DOHH2 (cell line): Measurements from ENCODE around the gene EXOC6B.

Experiments used
- H3F3A ChIP-seq: fragments of 200-600 bp; sonication (generic), shearing (Covaris generic); 2 replicates; pipeline ENCODE4 v1.6.0; 2016; ENCODE audit warnings: antibody characterized with exemption, mild to moderate bottlenecking; ENCODE audit not compliant: control insufficient read depth, insufficient read depth
- H3K27ac ChIP-seq: fragments of 200-600 bp; sonication (generic); 2 replicates; pipeline ENCODE4 v1.5.1; 2014; ENCODE audit warnings: low read depth, mild to moderate bottlenecking, low read length, moderate library complexity
- H3K27me3 ChIP-seq: fragments of 200-600 bp; sonication (generic); 2 replicates; pipeline ENCODE4 v1.6.1; 2014; ENCODE audit warnings: mild to moderate bottlenecking, low read length, mixed read lengths; ENCODE audit not compliant: control insufficient read depth
- H3K36me3 ChIP-seq: fragments of 200-600 bp; sonication (generic); 2 replicates; pipeline ENCODE4 v1.6.1; 2014; ENCODE audit warnings: mild to moderate bottlenecking, low read length, moderate library complexity, mixed read lengths; ENCODE audit not compliant: control insufficient read depth
- H3K4me1 ChIP-seq: fragments of 200-600 bp; sonication (generic); 2 replicates; pipeline ENCODE4 v1.6.1; 2014; ENCODE audit warnings: mild to moderate bottlenecking, low read length, mixed read lengths; ENCODE audit not compliant: control insufficient read depth
- H3K4me2 ChIP-seq: fragments of 200-600 bp; sonication (generic); 2 replicates; pipeline ENCODE4 v1.6.0; 2014; ENCODE audit warnings: mild to moderate bottlenecking, low read length, moderate library complexity
- H3K4me3 ChIP-seq: fragments of 200-600 bp; sonication (generic); 2 replicates; pipeline ENCODE4 v1.5.1; 2014; ENCODE audit warnings: mild to moderate bottlenecking, low read length, mixed read lengths
- H3K79me2 ChIP-seq: fragments of 200-600 bp; sonication (generic); 2 replicates; pipeline ENCODE4 v1.6.1; 2014; ENCODE audit warnings: mild to moderate bottlenecking, low read length, mixed read lengths; ENCODE audit not compliant: control insufficient read depth
- H3K9me2 ChIP-seq: fragments of 200-600 bp; sonication (generic); replicated peaks from 2 replicates; pipeline ENCODE4 v1.6.1; 2014; ENCODE audit warnings: mild to moderate bottlenecking, low read length, mixed read lengths; ENCODE audit not compliant: control insufficient read depth
- H3K9me3 ChIP-seq: fragments of 200-600 bp; sonication (generic); 2 replicates; pipeline ENCODE4 v1.6.1; 2014; ENCODE audit warnings: antibody characterized with exemption, low read length, mixed read lengths; ENCODE audit not compliant: control insufficient read depth, insufficient read depth
- H4K20me1 ChIP-seq: fragments of 200-600 bp; sonication (generic); 2 replicates; pipeline ENCODE4 v1.6.0; 2014; ENCODE audit warnings: low read depth, mild to moderate bottlenecking, antibody characterized with exemption, low read length, moderate library complexity; ENCODE audit not compliant: control insufficient read depth, insufficient read depth
- CTCF ChIP-seq: fragments of 200-600 bp; sonication (generic); IDR thresholded peaks from one replicate; pipeline ENCODE4 v1.5.1; 2014; ENCODE audit warnings: antibody characterized with exemption, mild to moderate bottlenecking, low read depth, low read length; ENCODE audit not compliant: poor library complexity, severe bottlenecking
- EZH2phosphoT487 ChIP-seq: fragments of 200-600 bp; sonication (generic); IDR thresholded peaks from 2 replicates; pipeline ENCODE4 v1.6.1; 2017; ENCODE audit warnings: borderline replicate concordance, mild to moderate bottlenecking, antibody characterized with exemption, low read length, moderate library complexity, mixed read lengths

The EXOC6B gene

GRCh38 chr2:72833084-72833714 lies 7.4 kb upstream of the EXOC6B start:
- Histone ChIP-seq H3K27ac (no peak overlapping the region), H3F3A (no peaks in the 10 kb centered on the region), H3K4me2 (no peak overlapping the region), H3K9me2 (no peaks in the 10 kb centered on the region), H3K4me3 (no peak overlapping the region), H4K20me1 (no peaks in the 10 kb centered on the region), H3K9me3 (no peaks in the 10 kb centered on the region), H3K36me3 (no peaks in the 10 kb centered on the region), H3K27me3 (peaks cover 13% of the 10 kb centered on the region; the same call in 1 of the 2 replicates), H3K79me2 (no peaks in the 10 kb centered on the region), H3K4me1 (no peaks in the 10 kb centered on the region)
- TF ChIP-seq EZH2phosphoT487, result no peak
- no peak for TF ChIP-seq CTCF

GRCh38 chr2:72830273-72830672 lies 4.4 kb upstream of the EXOC6B start:
- Histone ChIP-seq H3K36me3 (no peaks in the 10 kb centered on the region), H3K4me2 (no peak overlapping the region), H3K9me2 (no peaks in the 10 kb centered on the region), H3K79me2 (no peaks in the 10 kb centered on the region), H3K4me3 (no peak overlapping the region), H3K9me3 (no peaks in the 10 kb centered on the region), H3K27ac (no peak overlapping the region), H3K27me3 (peaks cover 13% of the 10 kb centered on the region; the same call in 1 of the 2 replicates), H4K20me1 (no peaks in the 10 kb centered on the region), H3K4me1 (no peaks in the 10 kb centered on the region; the same call in none of the 2 replicates), H3F3A (no peaks in the 10 kb centered on the region)
- no peak for TF ChIP-seq EZH2phosphoT487
- no peak for TF ChIP-seq CTCF

- Histone ChIP-seq H4K20me1 (no peaks in the 10 kb centered on the region), H3K9me2 (no peaks in the 10 kb centered on the region), H3K27ac (no peak overlapping the region), H3K4me2 (no peak overlapping the region), H3K4me1 (peaks cover 8% of the 10 kb centered on the region), H3K79me2 (no peaks in the 10 kb centered on the region), H3K36me3 (no peaks in the 10 kb centered on the region), H3K27me3 (peaks cover 12% of the 10 kb centered on the region; the same call in 1 of the 2 replicates), H3K4me3 (no peak overlapping the region), H3K9me3 (no peaks in the 10 kb centered on the region), H3F3A (no peaks in the 10 kb centered on the region)
- TF ChIP-seq CTCF, result no peak
- no peak for TF ChIP-seq EZH2phosphoT487
Observed at GRCh38 chr2:72828840-72829507, 3.1 kb upstream of the EXOC6B start.
